Endothelial cell of umbilical vein (primary cell): ENCODE data around the gene NCOA7. TPM values are rescaled to one million over a fixed set of nuclear protein-coding genes. Genes with fewer than 3 reads are reported as not detected.
"Not testable (repeated sequence)": the region's sequence is repeated elsewhere in the genome, so short reads cannot be mapped to it uniquely, and the experiment has no call there.

Experiments
- BruUV-seq: library from RNA; stranded (reverse); fragments of 400-500 nt; replicated peaks from 2 replicates; lab custom pipeline; 2021; lab: Mats Ljungman, UMichigan
- CTCF ChIA-PET: fragments of 300-600, 350-600 bp; sonication (Branson Sonifier 250); formaldehyde crosslinking; loops from one replicate; lab custom pipeline; 2021; ENCODE audit warnings: antibody characterized with exemption, inconsistent platforms; lab: Charles Lee
- POLR2A ChIA-PET: fragments of 300-600, 350-600 bp; sonication (Branson Sonifier 250); formaldehyde crosslinking; loops from one replicate; lab custom pipeline; 2021; ENCODE audit warnings: antibody characterized with exemption, inconsistent platforms; lab: Charles Lee
- DNase-seq: peaks from one replicate; pipeline ENCODE4 v3.0.0-alpha.2; 2011; ENCODE audit warnings: low read depth, low spot score
- FAIRE-seq: peaks from 2 replicates; lab custom pipeline; 2011; peaks lifted over from hg19 to GRCh38; lab: Jason Lieb, UNC
- H2AFZ ChIP-seq: 2 replicates; pipeline ENCODE4 v1.6.0; 2012; ENCODE audit warnings: low read depth, low read length, control low read depth, inconsistent platforms
- H3K27ac ChIP-seq: 2 replicates; pipeline ENCODE4 v1.5.1; 2011; ENCODE audit warnings: low read depth, mild to moderate bottlenecking, control low read depth, low read length, moderate library complexity; ENCODE audit not compliant: insufficient read depth
- H3K27me3 ChIP-seq, 2 experiments: 2 replicates each; pipeline versions ENCODE4 v1.6.0 to v1.6.1; 2011; ENCODE audit warnings: low read length in 2 of 2, mixed read lengths in 1 of 2; ENCODE audit not compliant: control insufficient read depth in 2 of 2, insufficient read depth in 2 of 2
- H3K36me3 ChIP-seq, 2 experiments: 2 replicates in 1 of 2; 3 replicates in 1 of 2; pipeline ENCODE4 v1.5.1; 2011; ENCODE audit warnings: low read length in 2 of 2, mild to moderate bottlenecking in 1 of 2, moderate library complexity in 1 of 2; ENCODE audit not compliant: control insufficient read depth in 2 of 2, insufficient read depth in 2 of 2; ENCODE audit errors: extremely low read depth in 1 of 2
- H3K4me1 ChIP-seq: 3 replicates; pipeline ENCODE4 v1.5.1; 2011; ENCODE audit warnings: mild to moderate bottlenecking, low read length; ENCODE audit not compliant: control insufficient read depth, insufficient read depth; ENCODE audit errors: extremely low read depth
- H3K4me2 ChIP-seq: 2 replicates; pipeline ENCODE4 v1.6.1; 2011; ENCODE audit warnings: low read length, control low read depth, mixed read lengths; ENCODE audit not compliant: insufficient read depth
- H3K4me3 ChIP-seq, 3 experiments: fragments of 200-600 bp in 1 of 3; sonication (generic), shearing (Covaris generic) in 1 of 3; replicated peaks in 1 of 3; 2 replicates each; pipeline ENCODE4 v1.5.1; 2011 to 2016; ENCODE audit warnings: control low read depth in 3 of 3, low read length in 3 of 3, mild to moderate bottlenecking in 2 of 3, inconsistent platforms in 1 of 3, low read depth in 1 of 3, moderate library complexity in 1 of 3; ENCODE audit not compliant: insufficient read depth in 1 of 3
- H3K79me2 ChIP-seq: 2 replicates; pipeline ENCODE4 v1.6.0; 2012; ENCODE audit warnings: low read length, inconsistent platforms; ENCODE audit not compliant: control insufficient read depth, insufficient read depth
- H3K9ac ChIP-seq: replicated peaks from 2 replicates; pipeline ENCODE3; 2011; ENCODE audit warnings: low read length, control low read depth; ENCODE audit not compliant: insufficient read depth; ENCODE audit errors: extremely low read depth
- H3K9me1 ChIP-seq: replicated peaks from 3 replicates; pipeline ENCODE4 v1.6.0; 2011; ENCODE audit warnings: mild to moderate bottlenecking, low read length; ENCODE audit not compliant: control insufficient read depth, insufficient read depth; ENCODE audit errors: extremely low read depth
- H3K9me3 ChIP-seq: replicated peaks from 2 replicates; pipeline ENCODE4 v1.5.1; 2012; ENCODE audit warnings: low read length, inconsistent platforms; ENCODE audit not compliant: control insufficient read depth, insufficient read depth
- H4K20me1 ChIP-seq: replicated peaks from 2 replicates; pipeline ENCODE3; 2011; ENCODE audit warnings: mild to moderate bottlenecking, low read length; ENCODE audit not compliant: control insufficient read depth, insufficient read depth; ENCODE audit errors: extremely low read depth
- CTCF ChIP-seq, 2 donors: IDR thresholded peaks; 1 replicate in 1 of 2; 2 replicates in 1 of 2; pipeline ENCODE4 v1.5.1; 2011; ENCODE audit warnings: low read length in 2 of 2, mild to moderate bottlenecking in 2 of 2, moderate library complexity in 2 of 2, control low read depth in 1 of 2, inconsistent platforms in 1 of 2, low read depth in 1 of 2; ENCODE audit not compliant: insufficient read depth in 1 of 2; ENCODE audit errors: extremely low read depth in 1 of 2
- EZH2 ChIP-seq: IDR thresholded peaks from 2 replicates; pipeline ENCODE4 v1.6.1; 2012; ENCODE audit warnings: borderline replicate concordance, low read depth, mild to moderate bottlenecking, moderate library complexity, low read length, inconsistent platforms; ENCODE audit not compliant: severe bottlenecking
- FOS ChIP-seq: IDR thresholded peaks from 2 replicates; pipeline ENCODE4 v1.6.1; 2011; ENCODE audit warnings: mild to moderate bottlenecking, low read length, moderate library complexity, borderline replicate concordance; ENCODE audit not compliant: insufficient read depth
- GATA2 ChIP-seq: IDR thresholded peaks from 2 replicates; pipeline ENCODE4 v1.7.0; 2011; ENCODE audit warnings: low read depth, mild to moderate bottlenecking, moderate library complexity, mixed read lengths, low read length; ENCODE audit not compliant: insufficient read length, insufficient read depth
- JUN ChIP-seq: IDR thresholded peaks from 2 replicates; pipeline ENCODE4 v1.6.1; 2011; ENCODE audit warnings: borderline replicate concordance, low read depth; ENCODE audit not compliant: insufficient read length, insufficient read depth
- MAX ChIP-seq: IDR thresholded peaks from 2 replicates; pipeline ENCODE4 v1.6.1; 2011; ENCODE audit not compliant: insufficient read depth, insufficient read length
- MYC ChIP-seq: IDR thresholded peaks from one replicate; pipeline ENCODE4 v1.6.1; 2011; ENCODE audit warnings: mild to moderate bottlenecking, low read depth, low read length
- POLR2A ChIP-seq: IDR thresholded peaks from 2 replicates; pipeline ENCODE4 v1.6.1; 2012; ENCODE audit warnings: low read depth, mild to moderate bottlenecking, control low read depth, low read length
- POLR2AphosphoS5 ChIP-seq: IDR thresholded peaks from 2 replicates; pipeline ENCODE4 v1.6.1; 2012; ENCODE audit warnings: low read depth, mild to moderate bottlenecking, control low read depth, low read length, moderate library complexity; ENCODE audit not compliant: insufficient read depth
- dilution Hi-C: fragments of 300-500 bp; cut with MboI; formaldehyde crosslinking; loops from one replicate; pipeline ENCODE4 v1.15.0; 2019; ENCODE audit warnings: low sequenced_read_pairs; ENCODE audit not compliant: extremely low pct_ligation_motif_present
- intact Hi-C: fragments of 100-400 bp; cut with micrococcal nuclease; formaldehyde crosslinking; loops from one replicate; pipeline ENCODE4 v1.10.0; 2022
- polyA plus RNA-seq, 4 experiments: library from polyadenylated mRNA; depleted of rRNA in 3 of 4; stranded (reverse) in 3 of 4; unstranded in 1 of 4; fragments of >200 nt; gene quantifications; 2 replicates each; pipeline versions ENCODE4 v1.2.1 to v1.2.3, GENCODE V29; 2011 to 2012; ENCODE audit warnings: missing spikeins in 1 of 4
- total RNA-seq: library from RNA; stranded (reverse); gene quantifications from 2 replicates; pipeline ENCODE4 v1.2.3, GENCODE V29; 2021

Gene NCOA7
- total and polyA plus RNA-seq, 2 donors (not counting 3 experiments of a cell fraction or from before 2014, with no cell fraction given), result 27.7 to 71.2 TPM

GRCh38 chr6:125846292-125847024 lies 55.7 kb downstream of the NCOA7 start:
- H3K4me3 ChIP-seq, result no peak overlapping the region
- peaks cover 11% of the 10 kb centered on the region for H3K4me1 ChIP-seq
- FAIRE-seq, result no peak
- no peak overlapping the region for H3K9ac ChIP-seq
- ChIA-PET CTCF (no interaction called here), POLR2A (no interaction called here)
- no peak overlapping the region for H3K4me2 ChIP-seq
- dilution Hi-C loops, result no loop called here
- H3K9me1 ChIP-seq, result no peaks in the 10 kb centered on the region
- no peaks in the 10 kb centered on the region for H3K27me3 ChIP-seq
- H2AFZ ChIP-seq, result no peak overlapping the region
- no peaks in the 10 kb centered on the region for H3K9me3 ChIP-seq
- BruUV-seq, result no TSS peak
- no peaks in the 10 kb centered on the region for H4K20me1 ChIP-seq
- H3K27ac ChIP-seq, result no peak overlapping the region
- no peaks in the 10 kb centered on the region for H3K36me3 ChIP-seq
- intact Hi-C loops, result no loop called here
- no peak for DNase-seq
- H3K79me2 ChIP-seq, result peaks cover 21% of the 10 kb centered on the region
- TF ChIP-seq POLR2AphosphoS5 (no peak), GATA2 (no peak), FOS (no peak), CTCF (IDR thresholded peaks at IDR 0.05; ENCODE audit: extremely low read depth in 1 of 2, insufficient read depth in 1 of 2, low read depth in 1 of 2, low read length in 2 of 2) (no peak), JUN (no peak), MYC (no peak), POLR2A (no peak), EZH2 (no peak), MAX (no peak)

- H2AFZ ChIP-seq, H4K20me1 ChIP-seq, H3K27ac ChIP-seq, BruUV-seq, H3K9me3 ChIP-seq, intact Hi-C loops, DNase-seq, H3K9ac ChIP-seq, H3K4me2 ChIP-seq, POLR2A ChIA-PET, H3K27me3 ChIP-seq, H3K4me3 ChIP-seq, FAIRE-seq, H3K9me1 ChIP-seq, H3K36me3 ChIP-seq, dilution Hi-C loops: not testable (repeated sequence)
- peaks cover 11% of the 10 kb centered on the region for H3K4me1 ChIP-seq
- CTCF ChIA-PET, result interaction anchor here (1.8 kb wide), 1 partner anchor 57 kb away, joined by 8 read pairs; the partner anchor contains the start of gene NCOA7
- peaks cover 25% of the 10 kb centered on the region for H3K79me2 ChIP-seq
Measured at GRCh38 chr6:125848286-125848685, 57.5 kb downstream of the NCOA7 start.
